RWPE2 (cell line): ENCODE results near the gene EYA3.

ENCODE experiments used
- ATAC-seq: fragments of 200-7000 bp; cut with Tn5 transposase; 3 replicates; pipeline ENCODE4 v1.9.1; 2021; ENCODE audit warnings: low read depth
- DNase-seq: peaks from one replicate; pipeline ENCODE4 v3.0.0-alpha.2; 2020; ENCODE audit warnings: low spot score
- H3K27ac ChIP-seq: fragments of 450-650 bp; 2 replicates; pipeline ENCODE4 v1.5.1; 2017; ENCODE audit warnings: mild to moderate bottlenecking; ENCODE audit not compliant: poor library complexity, severe bottlenecking
- H3K27me3 ChIP-seq: fragments of 250-450 bp; sonication (Bioruptor Pico); 2 replicates; pipeline ENCODE4 v1.5.1; 2021; ENCODE audit warnings: mild to moderate bottlenecking, moderate library complexity; ENCODE audit not compliant: insufficient read depth, poor library complexity, severe bottlenecking
- H3K36me3 ChIP-seq: fragments of 250-450 bp; sonication (Bioruptor Pico); 2 replicates; pipeline ENCODE4 v1.5.1; 2020; ENCODE audit warnings: low read depth, mild to moderate bottlenecking, moderate library complexity
- H3K4me1 ChIP-seq: fragments of 250-450 bp; sonication (Bioruptor Pico); 2 replicates; pipeline ENCODE4 v1.5.1; 2021; ENCODE audit warnings: mild to moderate bottlenecking, moderate library complexity; ENCODE audit not compliant: insufficient read depth, poor library complexity, severe bottlenecking
- H3K4me3 ChIP-seq: fragments of 250-450 bp; sonication (Bioruptor Pico); 2 replicates; pipeline ENCODE4 v1.5.1; 2021; ENCODE audit warnings: mild to moderate bottlenecking, moderate library complexity; ENCODE audit not compliant: severe bottlenecking
- H3K9me3 ChIP-seq: fragments of 250-450 bp; sonication (Bioruptor Pico); 2 replicates; pipeline ENCODE4 v1.5.1; 2021; ENCODE audit warnings: mild to moderate bottlenecking, moderate library complexity; ENCODE audit not compliant: severe bottlenecking
- CTCF ChIP-seq: fragments of 450-650 bp; IDR thresholded peaks from one replicate; pipeline ENCODE4 v1.5.1; 2017; ENCODE audit warnings: mild to moderate bottlenecking, moderate library complexity; ENCODE audit not compliant: poor library complexity, severe bottlenecking

EYA3 gene

GRCh38 chr1:27993241-27993640 is 95.2 kb downstream of the EYA3 start:
- DNase-seq, result no peak
- no peak overlapping the region for H3K4me3 ChIP-seq
- peaks cover 76% of the 10 kb centered on the region for H3K36me3 ChIP-seq
- H3K9me3 ChIP-seq, result no peaks in the 10 kb centered on the region
- H3K27ac ChIP-seq, result no peak overlapping the region
- no peaks in the 10 kb centered on the region for H3K4me1 ChIP-seq
- TF ChIP-seq CTCF, result no peak
- H3K27me3 ChIP-seq, result no peaks in the 10 kb centered on the region
- no peak for ATAC-seq

GRCh38 chr1:27992276-27992675 is 96.1 kb downstream of the EYA3 start:
- no peak for ATAC-seq
- TF ChIP-seq CTCF, result no peak
- Histone ChIP-seq H3K9me3 (no peaks in the 10 kb centered on the region), H3K36me3 (peaks cover 76% of the 10 kb centered on the region), H3K4me1 (no peaks in the 10 kb centered on the region), H3K27me3 (no peaks in the 10 kb centered on the region), H3K27ac (no peak overlapping the region), H3K4me3 (no peak overlapping the region)
- no peak for DNase-seq

- no peak for TF ChIP-seq CTCF
- peaks cover 69% of the 10 kb centered on the region for H3K36me3 ChIP-seq
- no peak overlapping the region for H3K27ac ChIP-seq
- ATAC-seq (no peak), DNase-seq (no peak)
- H3K27me3 ChIP-seq, result no peaks in the 10 kb centered on the region
- no peaks in the 10 kb centered on the region for H3K9me3 ChIP-seq
- no peak overlapping the region for H3K4me3 ChIP-seq
- no peaks in the 10 kb centered on the region for H3K4me1 ChIP-seq
Measured at GRCh38 chr1:27990920-27991537, 97.4 kb downstream of the EYA3 start.

GRCh38 chr1:27981145-27981544 is 107.3 kb downstream of the EYA3 start:
- ATAC-seq, result no peak
- no peak overlapping the region for H3K4me3 ChIP-seq
- TF ChIP-seq CTCF, result no peak
- H3K9me3 ChIP-seq, result no peaks in the 10 kb centered on the region
- no peaks in the 10 kb centered on the region for H3K4me1 ChIP-seq
- no peaks in the 10 kb centered on the region for H3K27me3 ChIP-seq
- H3K27ac ChIP-seq, result no peak overlapping the region
- no peak for DNase-seq
- peaks cover 26% of the 10 kb centered on the region for H3K36me3 ChIP-seq

- Histone ChIP-seq H3K4me1 (no peaks in the 10 kb centered on the region), H3K4me3 (no peak overlapping the region), H3K36me3 (peaks cover 31% of the 10 kb centered on the region), H3K9me3 (no peaks in the 10 kb centered on the region), H3K27me3 (no peaks in the 10 kb centered on the region), H3K27ac (no peak overlapping the region)
- DNase-seq (no peak), ATAC-seq (no peak)
- TF ChIP-seq CTCF, result no peak
Measured at GRCh38 chr1:27980216-27980845, 108.1 kb downstream of the EYA3 start.
